ENCODE data around the gene TMEM260.
A peak's percentile ranks its signal among the peaks of the same experiment; 100 is the strongest.

The TMEM260 gene

GRCh38 chr14:56569174-56569573 is 10.4 kb upstream of the TMEM260 start:
- Histone ChIP-seq H3K27me3 (peaks cover 22% of the 10 kb centered on the region), H3K36me3 (no peaks in the 10 kb centered on the region)
- no peak for TF ChIP-seq CTCF (IDR thresholded peaks at IDR 0.05; ENCODE audit: low read depth, low read length)

GRCh38 chr14:56570295-56570694 is 9.3 kb upstream of the TMEM260 start:
- no peak overlapping the region for H3K4me3 ChIP-seq (ENCODE audit: low read depth, low read length)
- H3K27me3 ChIP-seq, result peaks cover 22% of the 10 kb centered on the region
- TF ChIP-seq CTCF (IDR thresholded peaks at IDR 0.05; ENCODE audit: low read depth, low read length), result no peak
- no peaks in the 10 kb centered on the region for H3K4me1 ChIP-seq
- no peak for DNase-seq
- no peaks in the 10 kb centered on the region for H3K36me3 ChIP-seq
- H3K9me3 ChIP-seq, result no peaks in the 10 kb centered on the region

More at GRCh38 chr14:56569174-56569573, 10.4 kb upstream of the TMEM260 start:
- H3K4me1 ChIP-seq, result no peaks in the 10 kb centered on the region
- H3K4me3 ChIP-seq (ENCODE audit: low read depth, low read length), result no peak overlapping the region
- no peak for DNase-seq
- H3K9me3 ChIP-seq, result no peaks in the 10 kb centered on the region

GRCh38 chr14:56580221-56580711 is 668 bp downstream of the TMEM260 start:
- no peak for DNase-seq
- Histone ChIP-seq H3K9me3 (no peaks in the 10 kb centered on the region), H3K27me3 (peaks cover 20% of the 10 kb centered on the region), H3K4me1 (no peaks in the 10 kb centered on the region), H3K36me3 (no peaks in the 10 kb centered on the region), H3K4me3 (ENCODE audit: low read depth, low read length) (peak overlapping the region; percentile 97)
- no peak for TF ChIP-seq CTCF (IDR thresholded peaks at IDR 0.05; ENCODE audit: low read depth, low read length)

DNA sequence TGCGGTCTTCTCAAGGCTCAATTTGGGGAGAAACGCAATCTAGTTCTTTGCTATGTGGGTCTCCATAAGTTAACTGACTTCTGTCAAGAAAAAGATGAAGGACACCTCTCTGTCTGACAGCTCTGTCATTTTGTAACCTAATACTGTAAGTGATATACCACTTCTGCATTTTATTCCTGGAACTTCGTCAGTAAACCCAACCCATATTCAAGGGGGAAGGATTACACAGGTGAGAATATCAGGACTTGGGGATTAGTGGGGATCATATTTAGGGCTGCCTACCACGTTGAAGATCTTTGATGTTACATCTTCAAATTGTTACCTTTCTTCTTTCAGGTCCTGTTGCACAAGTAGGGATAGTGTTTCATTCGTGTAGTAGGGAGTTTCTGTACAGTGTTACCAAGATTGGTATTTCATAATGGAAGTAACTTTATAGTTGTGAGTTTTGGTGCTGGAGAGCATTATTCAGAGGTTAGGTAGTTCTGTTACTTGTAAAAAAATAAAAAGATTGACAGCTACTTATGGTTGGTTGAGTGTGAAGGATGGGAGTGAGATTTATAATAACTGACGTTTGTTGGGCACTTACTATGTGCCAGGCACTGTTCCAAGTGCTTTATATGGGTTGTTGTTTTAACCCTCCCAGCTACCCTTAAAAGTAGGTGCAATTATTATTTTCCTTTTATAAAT is 1.6 kb downstream of the TMEM260 start:
- Histone ChIP-seq H3K4me1 (no peaks in the 10 kb centered on the region), H3K9me3 (no peaks in the 10 kb centered on the region), H3K27me3 (peaks cover 15% of the 10 kb centered on the region), H3K4me3 (ENCODE audit: low read depth, low read length) (no peak overlapping the region), H3K36me3 (no peaks in the 10 kb centered on the region)
- DNase-seq, result no peak
- no peak for TF ChIP-seq CTCF (IDR thresholded peaks at IDR 0.05; ENCODE audit: low read depth, low read length)

DNA sequence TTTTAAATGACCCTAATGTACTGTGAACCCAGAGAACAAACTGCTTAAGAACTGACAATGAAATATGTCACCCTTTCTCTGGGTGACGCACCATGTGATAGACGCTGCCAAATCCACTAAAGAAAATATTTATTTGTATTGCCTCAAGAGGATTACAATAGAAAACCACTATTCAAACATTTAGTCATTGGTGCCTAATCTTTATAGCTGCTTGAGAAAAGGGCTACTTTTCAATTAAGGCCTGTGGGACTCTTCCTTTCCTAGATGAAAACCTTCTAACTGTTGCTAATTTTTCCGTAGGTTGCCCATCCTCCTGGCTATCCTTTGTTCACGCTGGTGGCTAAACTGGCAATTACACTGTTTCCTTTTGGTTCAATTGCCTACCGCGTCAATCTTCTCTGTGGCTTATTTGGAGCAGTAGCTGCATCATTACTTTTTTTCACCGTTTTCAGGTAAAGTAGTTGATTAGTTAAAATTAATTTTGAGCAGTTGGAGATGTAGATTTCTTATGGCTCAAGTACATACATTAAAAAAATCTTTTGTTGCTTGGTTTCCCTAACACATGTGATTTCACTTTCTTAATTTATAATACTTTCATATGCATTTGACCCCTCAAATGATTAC is 6.0 kb downstream of the TMEM260 start:
- DNase-seq, result no peak
- H3K36me3 ChIP-seq, result no peaks in the 10 kb centered on the region
- no peak for TF ChIP-seq CTCF (IDR thresholded peaks at IDR 0.05; ENCODE audit: low read depth, low read length)
- no peak overlapping the region for H3K4me3 ChIP-seq (ENCODE audit: low read depth, low read length)
- H3K4me1 ChIP-seq, result peaks cover 4% of the 10 kb centered on the region
- peaks cover 33% of the 10 kb centered on the region for H3K27me3 ChIP-seq
- no peaks in the 10 kb centered on the region for H3K9me3 ChIP-seq

DNA sequence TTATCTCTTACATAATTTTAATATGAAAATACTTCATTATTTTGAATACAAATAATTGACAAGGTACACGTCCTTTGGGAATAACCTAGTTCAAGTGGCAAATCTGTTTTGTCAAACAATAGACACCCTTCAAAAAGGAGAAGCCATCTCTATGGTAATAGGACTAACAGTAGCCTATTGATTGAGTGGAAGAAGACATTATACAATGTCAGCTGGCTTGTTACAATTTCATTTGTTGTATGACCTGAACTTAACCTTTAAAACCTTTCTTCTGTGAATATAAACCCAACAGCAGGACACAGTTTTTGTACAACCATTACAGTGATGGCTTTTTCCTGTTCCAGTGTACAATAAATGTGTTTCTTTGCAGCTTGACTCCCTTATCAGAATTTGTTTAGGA is 8.1 kb downstream of the TMEM260 start:
- no peak overlapping the region for H3K4me3 ChIP-seq (ENCODE audit: low read depth, low read length)
- no peak for DNase-seq
- TF ChIP-seq CTCF (IDR thresholded peaks at IDR 0.05; ENCODE audit: low read depth, low read length), result no peak
- no peaks in the 10 kb centered on the region for H3K36me3 ChIP-seq
- H3K4me1 ChIP-seq, result peaks cover 7% of the 10 kb centered on the region
- peaks cover 46% of the 10 kb centered on the region for H3K27me3 ChIP-seq
- no peaks in the 10 kb centered on the region for H3K9me3 ChIP-seq

All from BE2C (cell line).